ENCODE results near the gene NPIPB13. TPM values are rescaled to one million over a fixed set of nuclear protein-coding genes. Genes with fewer than 3 reads are reported as not detected.

Gene NPIPB13

Small RNAs within 50 kb of the gene (small RNA-seq; reads per million reads assigned to genes)
- gene AC106782.4 (ENCODE audit: insufficient read depth) = not detected

Measured in neuronal stem cell (in vitro differentiated cells).